ENCODE measurements around the gene STAC2.

The STAC2 gene

GRCh38 chr17:39186481-39187002 is 39.2 kb downstream of the STAC2 start:
- no peak for DNase-seq

- no peak for DNase-seq
These were observed 42.0 kb downstream of the STAC2 start for GRCh38 chr17:39183720-39184119.

GRCh38 chr17:39183045-39183444 is 42.7 kb downstream of the STAC2 start:
- DNase-seq, result no peak

- no peak for DNase-seq
These were observed 44.4 kb downstream of the STAC2 start for GRCh38 chr17:39181303-39181702.

GRCh38 chr17:39178536-39178935 is 47.2 kb downstream of the STAC2 start:
- DNase-seq, result no peak

- no peak for DNase-seq
These were observed 48.5 kb downstream of the STAC2 start for GRCh38 chr17:39177256-39177655.

- DNase-seq, result no peak
These were observed 50.1 kb downstream of the STAC2 start for GRCh38 chr17:39175695-39176093.

GRCh38 chr17:39174920-39175694 is 50.6 kb downstream of the STAC2 start:
- peak; percentile 80 for DNase-seq

GRCh38 chr17:39173526-39174274 is 52.0 kb downstream of the STAC2 start:
- DNase-seq, result no peak

GRCh38 chr17:39173080-39173479 is 52.7 kb downstream of the STAC2 start:
- no peak for DNase-seq

GRCh38 chr17:39171933-39172332 is 53.8 kb downstream of the STAC2 start:
- no peak for DNase-seq

GRCh38 chr17:39170558-39170957 is 55.2 kb downstream of the STAC2 start:
- no peak for DNase-seq

GRCh38 chr17:39170109-39170508 is 55.6 kb downstream of the STAC2 start:
- DNase-seq, result no peak

- no peak for DNase-seq
These were observed 56.2 kb downstream of the STAC2 start for GRCh38 chr17:39169518-39169917.

GRCh38 chr17:39169101-39169500 is 56.6 kb downstream of the STAC2 start:
- DNase-seq, result no peak

GRCh38 chr17:39168503-39168902 is 57.2 kb downstream of the STAC2 start:
- peak; percentile 18 for DNase-seq

GRCh38 chr17:39167476-39167875 is 58.3 kb downstream of the STAC2 start:
- DNase-seq, result peak; percentile 29

GRCh38 chr17:39166437-39167335 is 59.1 kb downstream of the STAC2 start:
- DNase-seq, result no peak

- DNase-seq, result no peak
These were observed 59.9 kb downstream of the STAC2 start, which contains the start of gene ARL5C for GRCh38 chr17:39165841-39166349. ARL5C (minus strand) TSS chr17:39166161; CDS start chr17:39165760, 401 bp downstream.

- peak; percentile 16 for DNase-seq
These were observed 60.4 kb downstream of the STAC2 start for GRCh38 chr17:39165178-39165840.

GRCh38 chr17:39164675-39165143 is 61.0 kb downstream of the STAC2 start:
- DNase-seq, result peak; percentile 82

GRCh38 chr17:39161962-39162361 is 63.8 kb downstream of the STAC2 start:
- DNase-seq, result no peak

All from CD4-positive, alpha-beta T cell treated with Interleukin-17A for 1 hour (primary cell).